Dendritic cell treated with granulocyte-macrophage colony-stimulating factor and Interleukin-4, amounts not matched to agents 40 ng/mL and 50 ng/mL, for 4 days (primary cell): ENCODE results near the gene TRA2A.
A peak's percentile ranks its signal among the peaks of the same experiment; 100 is the strongest.

Experiments
- H3K27ac Mint-ChIP-seq: one replicate; pipeline ENCODE4 v1.8.0; 2022; ENCODE audit warnings: mild to moderate bottlenecking, mixed read lengths
- H3K27me3 Mint-ChIP-seq: one replicate; pipeline ENCODE4 v1.8.0; 2022; ENCODE audit warnings: mild to moderate bottlenecking, mixed read lengths
- H3K36me3 Mint-ChIP-seq: one replicate; pipeline ENCODE4 v1.8.0; 2022; ENCODE audit warnings: low read depth, mixed read lengths
- H3K4me1 Mint-ChIP-seq: one replicate; pipeline ENCODE4 v1.8.0; 2022; ENCODE audit warnings: low read depth, mixed read lengths
- H3K4me3 Mint-ChIP-seq: one replicate; pipeline ENCODE4 v1.8.0; 2022; ENCODE audit warnings: mild to moderate bottlenecking, moderate library complexity, mixed read lengths
- H3K9me3 Mint-ChIP-seq: one replicate; pipeline ENCODE4 v1.8.0; 2022; ENCODE audit warnings: mixed read lengths
- intact Hi-C: fragments of 100-400 bp; cut with micrococcal nuclease; formaldehyde crosslinking; loops from one replicate; pipeline ENCODE4 v1.15.0; 2022

The TRA2A gene

DNA sequence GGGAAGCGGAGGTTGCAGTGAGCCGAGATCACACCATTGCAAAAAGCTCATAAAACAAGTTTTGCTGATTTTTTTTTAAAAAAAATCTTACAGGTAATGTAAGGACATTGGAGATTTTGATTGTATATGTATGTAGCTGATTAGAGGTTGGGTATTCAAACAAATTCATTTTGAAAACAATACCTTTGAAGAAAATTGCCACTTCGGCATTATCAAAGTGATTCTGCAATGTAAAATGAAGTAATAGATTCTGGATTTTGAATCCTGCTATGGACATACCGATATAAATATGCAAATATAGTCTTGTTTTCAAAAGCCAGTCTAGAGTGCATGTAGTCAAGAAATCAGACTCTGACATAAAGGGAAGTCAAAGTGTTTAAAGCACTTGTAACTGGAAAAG, 49.1 kb downstream of the TRA2A start:
- no peak overlapping the region for H3K27ac Mint-ChIP-seq
- intact Hi-C loops, result no loop called here
- no peak overlapping the region for H3K4me3 Mint-ChIP-seq
- no peaks in the 10 kb centered on the region for H3K9me3 Mint-ChIP-seq
- no peaks in the 10 kb centered on the region for H3K4me1 Mint-ChIP-seq
- H3K36me3 Mint-ChIP-seq, result no peaks in the 10 kb centered on the region
- peaks cover 54% of the 10 kb centered on the region for H3K27me3 Mint-ChIP-seq

DNA sequence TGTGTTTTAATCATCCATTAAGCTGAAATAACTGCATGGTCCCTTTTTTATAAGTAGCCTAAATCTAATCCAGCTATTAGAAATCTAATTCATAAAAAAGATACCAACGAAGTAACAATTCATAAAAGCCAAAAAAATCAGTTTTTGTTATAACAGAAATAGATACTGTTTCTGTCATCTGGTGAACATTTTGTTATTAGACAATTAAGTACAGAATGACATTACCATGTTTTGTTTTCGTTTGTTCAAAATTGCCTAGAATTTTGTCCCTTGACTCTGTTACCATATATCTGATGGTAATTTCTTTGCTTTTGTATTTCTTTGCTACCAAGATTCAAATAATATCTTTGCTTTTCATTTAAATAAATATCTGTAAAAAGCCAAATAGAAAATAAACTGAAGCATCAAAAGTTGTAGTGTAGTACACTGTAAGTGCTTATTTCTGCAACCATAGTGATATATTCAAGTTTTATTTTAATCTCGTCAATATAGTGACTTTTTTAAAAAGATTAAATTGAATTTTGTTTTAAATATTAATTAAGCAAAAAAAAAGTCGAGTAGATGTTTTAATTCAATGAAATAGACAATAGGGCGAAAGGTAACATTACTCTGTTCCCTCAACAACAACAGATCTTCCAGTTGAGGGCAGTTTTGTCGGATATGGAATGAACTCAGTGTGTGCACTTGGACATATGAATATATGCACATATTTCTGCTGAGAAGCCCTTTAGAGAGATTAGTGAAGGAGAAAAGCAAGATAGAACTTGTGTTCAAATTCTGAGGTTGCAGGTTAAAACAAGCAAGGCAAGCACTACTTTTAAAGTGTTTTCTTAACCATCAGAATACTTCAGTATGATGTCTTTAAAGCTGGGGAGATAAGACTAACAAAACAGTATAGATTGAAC, 53.6 kb downstream of the TRA2A start:
- Mint-ChIP-seq H3K4me1 (peaks cover 11% of the 10 kb centered on the region), H3K27me3 (peaks cover 67% of the 10 kb centered on the region), H3K36me3 (no peaks in the 10 kb centered on the region), H3K27ac (no peak overlapping the region), H3K9me3 (no peaks in the 10 kb centered on the region), H3K4me3 (no peak overlapping the region)
- intact Hi-C loops, result loop anchor here (5.0 to 10.0 kb wide), 2 partner anchors 54 to 293 kb away; partner anchors contain the start of genes NUP42 and TRA2A

DNA sequence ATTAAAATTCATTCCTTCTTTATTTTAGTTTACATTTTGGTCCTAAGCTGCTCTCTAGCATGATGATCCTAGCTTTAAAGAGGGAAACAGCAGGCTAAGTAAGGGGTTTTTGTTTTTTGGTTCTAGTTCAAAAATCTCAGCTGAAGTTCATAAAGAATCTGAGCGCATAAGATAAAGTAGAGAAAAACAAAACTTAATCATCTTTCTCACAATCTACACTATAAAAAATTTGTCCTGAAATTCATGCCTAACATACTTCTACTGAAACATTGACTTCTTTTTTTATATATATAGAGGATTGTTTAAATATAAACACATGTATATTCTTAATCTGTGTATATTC, 54.7 kb downstream of the TRA2A start:
- intact Hi-C loops, result loop anchor here (5.0 to 10.0 kb wide), 2 partner anchors 55 to 292 kb away; partner anchors contain the start of genes NUP42 and TRA2A
- Mint-ChIP-seq H3K27me3 (peaks cover 68% of the 10 kb centered on the region), H3K27ac (no peak overlapping the region), H3K4me3 (no peak overlapping the region), H3K4me1 (peaks cover 11% of the 10 kb centered on the region), H3K9me3 (no peaks in the 10 kb centered on the region), H3K36me3 (no peaks in the 10 kb centered on the region)

DNA sequence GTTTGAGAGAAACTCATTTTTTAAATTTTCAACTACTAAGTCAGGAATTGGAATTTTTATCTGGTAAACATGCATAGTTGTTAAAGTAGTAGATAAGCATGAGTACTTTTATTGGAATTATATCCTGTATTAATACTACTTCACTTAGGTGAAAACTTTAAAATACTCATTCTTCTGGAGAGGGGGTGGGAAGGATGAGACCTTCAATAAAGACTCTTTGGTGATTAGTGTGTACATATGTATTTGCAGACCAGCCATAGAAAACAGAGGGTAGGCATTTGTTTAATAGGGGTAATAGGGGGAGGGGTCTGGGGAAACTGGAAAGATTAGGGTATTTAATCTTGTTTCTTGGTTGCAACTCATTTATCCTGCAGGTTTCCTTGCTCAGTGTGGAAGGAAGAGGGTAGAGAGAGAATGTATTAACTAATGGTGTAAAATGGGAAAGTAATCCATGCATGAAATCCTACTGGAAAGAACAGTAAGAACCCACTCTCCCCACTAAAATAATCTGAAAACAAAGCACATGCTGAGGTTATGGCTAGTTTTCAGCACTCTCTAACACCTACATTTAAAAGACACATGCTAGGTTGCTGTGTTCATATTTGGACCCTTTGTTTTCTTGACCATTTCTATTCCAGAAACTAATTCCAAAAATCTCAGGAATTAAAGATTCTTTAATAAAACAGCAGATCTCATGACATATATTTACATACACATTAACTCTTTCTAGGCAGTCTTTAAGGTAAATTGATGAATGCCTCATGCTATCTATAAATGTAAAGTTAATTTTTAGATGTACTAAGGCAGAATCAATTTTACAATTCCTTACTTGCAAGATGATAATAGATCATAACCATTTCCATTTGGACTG, 55.3 kb downstream of the TRA2A start:
- no peak overlapping the region for H3K27ac Mint-ChIP-seq
- intact Hi-C loops, result loop anchor here (5.0 to 10.0 kb wide), 2 partner anchors 56 to 292 kb away; partner anchors contain the start of genes NUP42 and TRA2A
- H3K9me3 Mint-ChIP-seq, result no peaks in the 10 kb centered on the region
- peaks cover 68% of the 10 kb centered on the region for H3K27me3 Mint-ChIP-seq
- H3K36me3 Mint-ChIP-seq, result no peaks in the 10 kb centered on the region
- H3K4me3 Mint-ChIP-seq, result no peak overlapping the region
- peaks cover 14% of the 10 kb centered on the region for H3K4me1 Mint-ChIP-seq

- intact Hi-C loops, result loop anchor here (5.0 to 10.0 kb wide), 2 partner anchors 57 to 291 kb away; partner anchors contain the start of genes NUP42 and TRA2A
- Mint-ChIP-seq H3K9me3 (no peaks in the 10 kb centered on the region), H3K4me3 (no peak overlapping the region), H3K4me1 (peaks cover 22% of the 10 kb centered on the region), H3K36me3 (no peaks in the 10 kb centered on the region), H3K27me3 (peaks cover 70% of the 10 kb centered on the region), H3K27ac (no peak overlapping the region)
These were observed 56.3 kb downstream of the TRA2A start for GRCh38 chr7:23475576-23475839.

- Mint-ChIP-seq H3K4me1 (peaks cover 27% of the 10 kb centered on the region), H3K4me3 (peak overlapping the region; percentile 79), H3K9me3 (no peaks in the 10 kb centered on the region), H3K27me3 (peaks cover 70% of the 10 kb centered on the region), H3K36me3 (no peaks in the 10 kb centered on the region), H3K27ac (peak overlapping the region; percentile 15)
- intact Hi-C loops, result loop anchor here (5.0 to 10.0 kb wide), 3 partner anchors 57 to 290 kb away; partner anchors contain the start of genes MALSU1, NUP42 and TRA2A
These were observed 56.8 kb downstream of the TRA2A start for GRCh38 chr7:23474829-23475575.

DNA sequence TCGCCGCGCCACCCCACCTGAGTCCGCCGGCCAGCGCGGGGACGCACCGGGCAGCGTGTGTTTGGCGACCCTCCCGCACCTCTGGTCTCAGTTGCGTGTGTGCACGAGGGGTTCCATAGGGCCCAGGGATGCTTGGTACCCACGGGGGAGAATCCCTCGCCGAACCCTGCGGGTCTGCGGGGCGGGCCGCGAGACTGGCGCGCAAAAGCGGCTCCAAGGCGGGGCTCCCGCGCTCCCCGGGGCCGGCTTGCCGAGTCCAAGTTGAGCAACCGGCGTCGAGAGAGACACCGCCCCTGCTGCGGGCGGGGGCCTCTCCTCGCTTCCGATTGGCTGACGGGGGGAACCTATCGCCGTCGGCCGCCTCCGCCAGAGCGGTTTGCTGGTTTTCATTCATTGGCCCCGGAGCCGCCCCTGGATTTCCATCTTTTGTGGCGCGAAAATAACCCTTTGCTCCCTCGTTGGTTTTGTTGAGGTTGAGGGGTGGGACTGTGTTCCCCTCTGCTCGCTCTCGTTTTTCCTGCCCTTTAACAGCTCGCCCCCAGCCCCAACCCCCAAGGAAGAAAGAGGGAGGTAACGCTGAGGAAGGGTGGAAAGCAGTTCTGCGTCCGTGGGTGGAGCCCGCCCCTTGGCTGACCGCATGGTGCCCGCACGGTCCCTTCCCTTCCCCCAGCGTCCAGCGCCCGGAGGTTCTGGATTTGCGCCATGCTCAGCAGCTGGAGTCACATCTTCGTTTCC, 57.5 kb downstream of the TRA2A start:
- Mint-ChIP-seq H3K4me3 (peak overlapping the region; percentile 79), H3K4me1 (peaks cover 31% of the 10 kb centered on the region), H3K36me3 (no peaks in the 10 kb centered on the region), H3K9me3 (no peaks in the 10 kb centered on the region), H3K27ac (peak overlapping the region; percentile 15), H3K27me3 (peaks cover 73% of the 10 kb centered on the region)
- intact Hi-C loops, result loop anchor here (5.0 to 10.0 kb wide), 2 partner anchors 177 to 289 kb away; partner anchors contain the start of genes MALSU1 and NUP42

DNA sequence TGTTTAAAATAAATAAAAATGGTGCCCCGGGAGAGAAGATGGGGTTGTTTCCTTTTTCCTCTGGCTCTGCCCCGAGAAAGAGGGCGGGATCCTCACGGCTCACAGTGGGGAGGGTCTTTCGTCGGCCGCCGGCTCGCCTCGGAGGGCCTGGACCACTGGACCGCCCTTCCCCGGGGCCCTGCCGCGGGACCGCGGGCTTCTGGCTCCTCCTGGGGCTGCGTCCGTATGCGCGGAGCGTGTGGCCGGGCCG, 58.0 kb downstream of the TRA2A start:
- Mint-ChIP-seq H3K27ac (no peak overlapping the region), H3K4me3 (peak overlapping the region; percentile 79), H3K36me3 (no peaks in the 10 kb centered on the region), H3K4me1 (peaks cover 36% of the 10 kb centered on the region), H3K27me3 (peaks cover 73% of the 10 kb centered on the region), H3K9me3 (no peaks in the 10 kb centered on the region)
- intact Hi-C loops, result loop anchor here (5.0 to 10.0 kb wide), 2 partner anchors 176 to 289 kb away; partner anchors contain the start of genes MALSU1 and NUP42

DNA sequence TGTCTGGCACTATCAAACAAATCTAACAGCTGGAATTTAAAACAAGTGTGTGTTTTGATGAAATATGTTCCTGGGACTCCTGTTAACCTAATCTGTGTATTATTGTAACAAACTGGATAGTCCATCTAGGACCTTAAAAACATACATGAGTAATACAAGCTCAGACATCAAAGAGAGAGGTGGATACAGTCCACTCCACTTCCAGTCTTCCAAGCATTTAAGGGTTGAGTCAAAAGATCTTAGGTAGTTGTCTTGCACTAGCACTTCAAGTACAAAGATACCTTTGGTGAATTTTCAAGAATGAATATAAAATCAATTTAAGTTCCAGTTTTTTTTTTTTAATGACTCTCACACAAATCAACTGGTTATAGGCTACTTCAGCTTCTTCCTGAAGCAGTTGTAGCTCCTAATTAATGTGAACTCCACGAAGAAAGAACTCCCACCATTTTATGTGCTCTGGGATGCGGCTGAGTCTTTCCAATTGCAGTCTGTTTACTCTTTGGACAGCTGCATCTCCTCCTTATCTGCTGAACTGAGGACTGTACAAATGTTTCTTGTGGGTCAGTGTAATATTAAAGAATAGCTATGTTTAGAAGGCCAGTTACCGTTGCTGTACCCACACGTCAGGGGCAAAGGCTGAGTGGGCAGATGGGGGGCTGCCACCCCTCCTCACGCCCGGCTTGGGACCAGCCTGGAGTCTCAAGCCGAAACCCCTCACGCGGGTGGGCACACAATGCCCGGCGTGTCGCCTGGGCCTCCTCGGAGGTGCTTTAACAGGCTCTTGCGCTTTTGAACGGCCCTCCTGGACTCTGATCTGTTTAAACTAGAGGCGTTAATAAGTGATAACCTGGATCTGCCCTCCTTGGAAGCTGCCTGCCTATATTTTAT, 58.6 kb downstream of the TRA2A start:
- peaks cover 41% of the 10 kb centered on the region for H3K4me1 Mint-ChIP-seq
- peaks cover 76% of the 10 kb centered on the region for H3K27me3 Mint-ChIP-seq
- no peak overlapping the region for H3K4me3 Mint-ChIP-seq
- H3K9me3 Mint-ChIP-seq, result no peaks in the 10 kb centered on the region
- no peak overlapping the region for H3K27ac Mint-ChIP-seq
- H3K36me3 Mint-ChIP-seq, result no peaks in the 10 kb centered on the region
- intact Hi-C loops, result loop anchor here (5.0 to 10.0 kb wide), 2 partner anchors 176 to 288 kb away; partner anchors contain the start of genes MALSU1 and NUP42

DNA sequence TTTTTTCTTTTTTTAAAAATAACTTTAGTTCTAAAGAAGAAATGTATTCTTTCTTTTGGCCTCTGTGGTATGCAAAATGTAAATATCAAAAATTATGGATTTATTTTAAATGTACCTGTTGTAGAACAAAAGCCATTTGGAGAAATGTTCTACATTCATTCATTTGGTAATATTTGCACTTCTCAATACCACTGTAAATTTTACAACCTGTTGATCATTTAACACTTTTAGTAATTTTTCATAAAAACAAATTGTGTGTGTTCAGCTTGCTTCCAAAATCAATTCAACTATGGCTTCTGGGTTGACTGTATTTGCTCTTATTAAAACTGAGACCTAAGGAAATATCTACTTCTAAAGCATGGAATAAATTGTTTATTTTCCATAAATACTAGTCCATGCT, 59.2 kb downstream of the TRA2A start:
- Mint-ChIP-seq H3K9me3 (no peaks in the 10 kb centered on the region), H3K4me3 (no peak overlapping the region), H3K36me3 (no peaks in the 10 kb centered on the region), H3K4me1 (peaks cover 48% of the 10 kb centered on the region), H3K27me3 (peaks cover 82% of the 10 kb centered on the region), H3K27ac (no peak overlapping the region)
- intact Hi-C loops, result loop anchor here (5.0 to 10.0 kb wide), 2 partner anchors 175 to 288 kb away; partner anchors contain the start of genes MALSU1 and NUP42

GRCh38 chr7:23472046-23472445, 59.7 kb downstream of the TRA2A start:
- Mint-ChIP-seq H3K4me1 (peaks cover 52% of the 10 kb centered on the region), H3K4me3 (no peak overlapping the region), H3K36me3 (no peaks in the 10 kb centered on the region), H3K27me3 (peaks cover 84% of the 10 kb centered on the region), H3K9me3 (no peaks in the 10 kb centered on the region), H3K27ac (no peak overlapping the region)
- intact Hi-C loops, result loop anchor here (5.0 to 10.0 kb wide), 2 partner anchors 175 to 287 kb away; partner anchors contain the start of genes MALSU1 and NUP42
